HG03159 (cell line): ENCODE measurements around the gene WDR37.
"Not testable (repeated sequence)": the region's sequence is repeated elsewhere in the genome, so short reads cannot be mapped to it uniquely, and the experiment has no call there.

ENCODE experiments used
- ATAC-seq: cut with Tn5 transposase; IDR thresholded peaks from one replicate; pipeline ENCODE4 v1.9.1; 2021; ENCODE audit warnings: mild to moderate bottlenecking, moderate library complexity; ENCODE audit not compliant: unreplicated experiment

WDR37 gene

DNA sequence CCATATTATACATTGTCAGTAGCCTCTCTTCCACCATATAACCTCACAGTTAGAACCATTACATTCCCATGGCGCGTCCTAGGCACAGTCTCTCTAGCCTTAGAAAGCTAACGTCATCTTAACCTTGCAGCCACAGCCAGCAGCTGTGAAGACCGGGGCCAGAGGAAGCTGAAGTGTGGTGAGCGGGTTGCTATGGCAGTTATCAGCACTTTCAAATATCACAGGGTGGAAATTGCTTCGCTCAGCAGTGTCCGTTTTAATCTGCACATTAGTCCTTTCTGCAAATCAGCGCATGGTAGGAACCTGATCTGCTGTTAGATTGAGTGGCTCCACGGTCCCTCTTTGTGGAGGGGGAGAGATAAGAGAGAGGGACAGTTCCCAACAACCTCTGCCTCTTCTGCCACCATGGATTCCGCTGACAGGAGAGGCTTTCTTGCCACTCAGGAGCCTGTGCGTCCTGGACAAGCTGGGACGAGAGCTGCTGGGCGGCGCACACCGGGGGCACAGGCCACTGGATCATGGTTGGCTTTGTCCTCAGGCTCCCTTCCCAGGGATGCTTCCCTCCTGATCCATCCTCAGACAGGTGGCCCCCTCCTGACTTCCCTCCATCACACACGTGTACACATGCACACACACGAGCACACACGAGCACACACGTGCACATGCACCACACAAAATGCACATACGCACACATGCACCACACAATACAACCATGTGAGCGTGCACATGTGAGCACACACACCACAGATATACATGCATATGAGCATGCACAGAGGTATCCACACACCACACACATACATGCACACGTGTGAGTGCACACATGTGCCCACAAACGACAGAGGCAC is 93.8 kb downstream of the WDR37 start:
- no peak for ATAC-seq

DNA sequence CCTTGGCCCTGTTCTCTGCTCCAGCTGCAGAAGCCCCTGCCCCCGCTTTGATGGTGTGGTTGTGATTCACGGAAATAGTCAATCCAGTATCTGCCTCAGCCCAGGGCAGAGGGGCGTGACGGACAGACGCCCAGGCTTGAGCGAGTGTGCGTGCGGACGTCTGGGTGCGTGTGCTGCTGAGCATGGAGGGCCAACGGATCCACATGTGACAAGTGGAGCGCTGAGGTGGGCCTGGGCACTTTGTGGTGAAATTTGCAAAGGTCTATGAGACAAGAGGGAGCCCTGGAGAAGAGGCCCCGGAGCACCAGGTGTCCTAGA is 94.4 kb downstream of the WDR37 start:
- no peak for ATAC-seq

DNA sequence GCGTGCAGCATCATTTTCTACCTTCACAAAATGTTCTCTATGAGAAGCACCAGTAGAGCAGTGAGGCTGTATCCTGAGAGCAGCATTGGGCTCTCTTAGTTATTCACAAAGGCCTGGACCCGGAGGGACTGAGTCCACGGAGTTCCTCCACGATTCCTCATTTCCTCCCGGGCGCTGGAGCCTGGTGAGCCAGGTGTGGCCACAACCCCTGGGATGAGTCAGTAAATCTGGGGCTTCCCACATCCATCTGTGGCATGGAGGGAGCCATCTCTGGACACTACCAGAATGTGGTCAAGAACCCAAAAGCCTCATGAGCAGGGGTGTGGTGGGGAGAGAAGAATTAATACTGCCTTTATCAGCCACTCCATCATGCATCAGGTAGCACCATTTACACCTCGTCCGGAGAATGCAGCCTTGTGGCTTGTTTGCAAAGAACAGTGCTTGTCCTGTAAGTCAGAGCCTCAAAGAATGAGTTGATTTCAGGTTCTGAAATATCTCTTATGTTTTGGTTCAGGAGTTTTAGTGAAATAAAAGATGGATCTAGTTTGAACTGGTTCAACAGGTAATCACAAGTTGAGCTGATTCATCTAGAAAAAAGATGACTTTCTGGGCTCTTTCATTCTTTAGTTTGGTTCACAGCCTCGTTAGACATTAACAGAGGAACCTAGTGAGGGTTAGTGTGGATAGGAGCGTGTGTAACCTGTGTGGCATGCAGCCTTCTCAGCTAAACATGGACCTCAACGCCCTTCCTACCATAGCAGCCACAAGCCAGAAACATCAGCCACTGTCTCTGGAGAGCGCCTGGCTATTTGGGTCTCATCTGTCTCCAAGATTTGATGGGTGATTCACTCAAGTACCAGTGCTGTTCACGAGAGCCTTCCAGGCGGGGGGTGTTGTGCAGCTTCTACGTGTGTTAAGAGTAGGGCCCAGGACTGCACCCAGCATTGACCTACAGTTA is 95.2 kb downstream of the WDR37 start:
- no peak for ATAC-seq

DNA sequence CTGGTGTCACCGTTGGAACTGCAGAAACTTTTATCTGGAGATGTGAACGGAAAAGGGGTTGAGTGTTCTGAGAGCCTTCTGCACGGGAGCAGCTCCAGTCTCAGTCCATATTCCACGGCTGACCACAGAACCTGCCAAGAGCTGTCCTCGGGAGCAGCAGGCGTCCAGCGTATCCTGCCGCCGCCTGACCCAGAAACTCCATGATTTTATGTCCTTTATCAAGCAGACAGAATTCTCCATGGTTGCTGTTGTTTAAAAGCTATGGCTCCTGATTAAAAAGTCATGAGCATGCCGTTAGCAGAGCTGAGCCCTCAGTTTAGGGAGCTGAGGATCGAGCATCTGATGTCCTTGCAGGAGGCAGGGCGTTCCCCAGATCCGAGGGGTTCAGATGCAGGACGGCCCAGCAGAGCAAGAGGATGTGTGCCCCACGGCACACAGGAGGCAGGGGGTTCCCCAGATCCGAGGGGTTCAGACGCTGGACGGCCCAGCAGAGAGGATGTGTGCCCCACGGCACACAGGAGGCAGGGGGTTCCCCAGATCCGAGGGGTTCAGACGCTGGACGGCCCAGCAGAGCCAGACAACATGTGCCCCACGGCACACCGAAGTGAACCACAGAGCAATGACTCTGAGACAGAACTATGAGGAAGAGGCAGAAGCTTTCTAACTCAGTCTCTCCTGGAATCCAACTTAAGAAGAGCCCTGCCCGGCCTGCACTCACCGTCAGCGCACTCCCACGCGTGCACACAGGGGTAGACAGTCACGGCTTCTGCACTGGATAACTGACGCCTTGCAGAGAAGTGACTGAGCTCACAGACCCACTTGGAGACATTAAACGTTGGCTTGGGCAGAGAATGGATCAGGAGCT is 96.4 kb downstream of the WDR37 start:
- ATAC-seq = no peak

DNA sequence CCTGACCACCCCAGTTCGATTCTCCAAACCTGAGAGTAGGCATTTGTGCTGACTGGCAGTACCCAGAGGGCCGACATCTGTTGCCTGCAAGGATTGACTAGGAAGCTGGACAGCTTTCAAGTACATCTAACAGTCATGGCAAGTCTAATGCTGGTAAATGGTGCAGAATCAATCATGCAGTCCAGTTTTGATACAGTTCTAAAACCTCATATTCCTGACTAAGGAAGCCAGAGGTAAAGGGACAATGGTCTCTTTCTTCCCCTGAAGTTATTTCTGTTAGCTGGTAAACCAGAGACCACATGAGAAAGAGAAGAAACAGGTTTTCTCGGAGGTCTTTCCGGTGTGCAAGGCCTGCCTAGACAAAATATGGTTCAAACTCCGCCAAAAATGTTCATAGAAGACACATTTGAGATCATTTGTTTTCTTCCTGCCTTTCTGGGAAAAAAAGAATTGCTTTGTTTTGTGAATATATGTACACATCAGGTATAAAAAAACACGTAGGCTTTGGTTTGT is 97.1 kb downstream of the WDR37 start:
- ATAC-seq = no peak

DNA sequence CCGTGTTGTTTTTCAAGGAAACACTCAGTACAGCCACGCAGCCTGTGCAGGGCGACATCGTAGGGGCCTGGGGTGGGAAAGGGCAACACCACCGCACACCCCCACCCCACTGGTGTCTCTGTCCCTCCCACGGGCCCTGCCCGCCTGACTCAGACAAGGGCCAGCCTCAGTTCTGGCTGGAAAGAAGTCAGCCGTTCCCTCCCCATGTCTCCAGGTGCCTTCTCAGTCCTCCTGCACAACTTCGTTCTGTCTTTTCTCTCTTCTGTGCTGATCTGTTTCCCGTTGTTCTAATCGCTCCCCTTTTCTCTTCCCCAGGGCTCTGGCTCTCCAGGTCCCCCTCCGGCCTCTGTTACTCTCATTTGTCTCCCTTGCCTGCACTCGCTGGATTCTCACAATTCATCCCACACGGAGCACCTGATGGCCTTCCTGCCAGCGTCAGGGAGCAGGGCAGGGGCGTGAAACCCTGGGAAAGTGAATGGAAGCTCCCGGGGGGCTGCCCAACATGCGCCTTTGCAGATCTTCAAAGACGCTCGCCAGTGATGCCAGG is 97.7 kb downstream of the WDR37 start:
- no peak for ATAC-seq

DNA sequence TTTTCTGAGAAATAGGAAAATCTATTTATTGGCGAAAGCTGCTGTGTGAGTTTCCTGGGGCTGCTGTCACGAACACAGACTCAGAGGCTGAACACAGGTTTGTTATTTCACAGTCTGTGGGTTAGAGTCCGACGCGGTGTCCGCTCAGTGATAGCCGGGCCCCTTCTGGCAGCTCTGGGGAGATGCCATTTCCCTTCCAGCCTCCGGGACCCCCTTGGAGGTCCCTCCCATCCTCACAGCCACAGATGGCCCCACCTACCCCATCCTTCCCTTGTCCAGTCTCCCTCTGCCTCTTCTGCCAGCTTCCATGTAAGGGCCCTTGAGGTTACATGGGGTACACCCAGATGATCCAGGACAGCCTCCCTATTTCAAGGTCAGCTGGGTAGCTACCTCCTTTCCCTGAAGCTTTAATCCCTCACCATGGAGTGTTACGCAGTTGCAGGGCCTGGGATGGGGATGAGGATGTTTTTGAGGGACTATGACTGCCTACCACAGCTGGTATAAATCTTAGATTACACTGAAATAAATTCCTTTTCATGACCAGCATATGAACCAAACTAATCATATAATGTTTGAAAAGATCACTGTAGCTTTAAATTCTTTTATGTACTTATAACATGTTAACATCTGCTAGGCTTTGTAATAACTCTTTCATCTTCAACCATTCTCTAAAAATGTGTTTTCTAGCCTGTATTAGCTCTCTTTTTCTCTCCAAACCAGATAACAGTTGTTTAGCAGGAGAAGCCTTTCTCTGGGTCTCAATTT is 98.5 kb downstream of the WDR37 start:
- no peak for ATAC-seq

DNA sequence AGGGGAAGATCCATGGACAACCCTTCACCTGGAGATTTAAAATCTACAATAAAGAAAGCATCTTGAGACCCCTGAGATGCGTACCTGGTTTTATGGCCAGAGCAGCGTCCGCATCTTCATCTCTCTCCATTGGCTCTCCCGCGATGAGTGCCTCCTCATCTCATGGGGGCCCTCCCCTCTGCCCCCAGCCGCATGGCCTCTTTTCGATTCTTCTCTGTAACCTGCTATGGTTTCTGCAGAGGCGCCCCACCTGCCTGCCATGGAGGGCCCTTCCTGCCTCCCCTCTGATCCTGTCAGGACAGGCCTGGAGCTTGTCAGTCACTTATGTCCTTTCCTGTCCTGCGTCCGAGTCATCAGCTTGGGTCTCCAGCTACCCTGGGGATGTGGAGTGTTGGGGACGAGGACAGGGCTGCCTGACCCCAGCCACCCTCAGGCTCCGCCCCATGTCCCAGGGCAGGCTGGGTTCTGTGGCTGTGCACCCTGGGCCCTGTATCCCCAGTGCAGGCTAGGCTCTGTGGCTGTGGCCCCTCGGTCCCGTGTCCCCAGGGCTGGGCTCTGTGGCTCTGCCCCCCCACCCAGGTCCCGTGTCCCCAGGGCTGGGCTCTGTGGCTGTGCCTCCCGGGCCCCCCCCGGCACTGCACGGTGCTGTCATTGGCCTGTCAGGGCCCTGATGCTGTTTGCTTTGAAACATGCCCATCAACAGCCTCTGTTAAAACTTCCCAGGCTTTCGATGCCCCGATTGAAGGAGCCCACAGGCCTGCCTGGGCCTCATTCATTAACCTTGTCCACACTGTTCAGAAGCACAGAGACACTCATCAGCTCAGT is 99.8 kb downstream of the WDR37 start:
- ATAC-seq = no peak

DNA sequence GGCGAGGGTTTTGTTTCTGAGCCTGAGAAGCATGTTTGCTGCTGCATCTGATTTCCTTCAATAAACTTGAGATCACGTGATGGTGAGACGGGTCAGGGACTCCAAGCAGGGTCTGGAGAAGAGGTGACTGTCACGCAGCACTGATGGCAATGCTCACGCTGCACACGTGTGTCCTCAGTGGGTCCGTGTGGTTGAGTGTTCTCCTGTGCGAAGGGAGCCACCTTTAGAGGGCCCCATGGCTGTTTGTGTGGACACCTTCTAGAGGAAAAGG is 100.4 kb downstream of the WDR37 start:
- ATAC-seq = no peak

DNA sequence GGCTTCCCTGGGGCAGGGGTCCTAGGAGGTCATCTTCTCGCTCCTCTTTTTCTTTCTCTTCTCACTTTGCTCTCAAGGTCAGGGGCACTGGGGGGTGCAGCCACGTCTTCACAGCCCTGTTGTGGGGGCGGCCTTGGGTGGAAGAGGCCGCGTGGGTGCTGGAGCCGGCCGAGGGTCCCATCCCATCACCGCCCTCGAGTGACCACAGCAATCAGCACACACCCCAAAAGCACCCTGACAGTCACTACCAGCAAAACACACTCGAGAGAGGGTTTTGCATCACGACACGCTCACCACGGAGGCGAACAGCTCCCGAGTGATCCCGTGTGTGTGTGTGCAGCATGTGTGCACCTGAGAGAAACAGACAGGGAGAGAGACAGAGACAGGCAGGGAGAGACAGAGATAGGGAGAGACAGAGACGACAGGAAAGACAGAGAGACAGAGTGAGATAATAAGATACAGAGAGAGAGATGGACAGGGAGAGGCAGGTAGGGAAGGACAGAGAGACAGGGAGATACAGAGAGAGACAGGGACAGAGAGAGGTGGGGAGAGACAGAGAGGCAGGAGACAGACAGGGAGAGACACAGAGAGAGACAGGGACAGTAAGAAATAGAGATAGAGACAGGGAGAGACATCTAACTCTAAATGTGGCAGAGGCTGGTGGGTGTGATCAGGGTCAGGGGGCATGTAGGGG is 100.9 kb downstream of the WDR37 start:
- no peak for ATAC-seq

DNA sequence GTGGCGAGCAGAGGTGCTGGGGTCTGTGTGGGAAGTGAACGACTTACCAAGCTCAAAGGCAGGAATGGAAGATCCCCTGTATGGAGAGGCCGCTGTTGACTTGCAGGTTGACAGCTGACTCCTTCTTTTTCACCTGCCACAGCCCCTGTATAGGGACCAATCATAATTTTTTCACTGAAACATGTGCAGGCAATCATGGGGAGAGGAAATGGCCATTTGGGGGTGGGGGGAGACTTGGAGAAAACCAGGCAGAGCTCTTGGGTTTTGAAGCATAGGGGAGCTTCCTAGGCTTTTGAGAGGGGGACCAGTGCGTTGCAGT is 101.4 kb downstream of the WDR37 start:
- ATAC-seq = no peak

DNA sequence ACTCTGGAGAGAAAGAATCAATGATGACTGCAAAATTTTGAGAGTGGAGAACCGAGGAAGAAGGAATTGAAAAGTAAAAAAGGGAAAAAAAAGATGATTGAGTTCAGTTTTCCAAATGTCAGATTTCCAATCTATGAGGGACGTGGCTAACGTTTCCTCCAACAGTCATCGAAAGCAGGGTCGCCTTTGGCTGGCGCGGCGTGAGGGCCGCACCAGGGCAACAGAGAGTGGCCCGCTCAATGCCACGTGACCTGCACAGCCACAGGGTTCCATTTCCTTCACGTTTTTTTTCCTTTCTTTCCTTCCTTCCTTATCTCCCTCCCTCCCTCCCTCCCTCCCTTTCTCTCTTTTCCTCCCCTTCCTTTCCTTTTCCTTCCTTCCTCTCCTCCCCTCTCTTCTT is 101.9 kb downstream of the WDR37 start:
- no peak for ATAC-seq

DNA sequence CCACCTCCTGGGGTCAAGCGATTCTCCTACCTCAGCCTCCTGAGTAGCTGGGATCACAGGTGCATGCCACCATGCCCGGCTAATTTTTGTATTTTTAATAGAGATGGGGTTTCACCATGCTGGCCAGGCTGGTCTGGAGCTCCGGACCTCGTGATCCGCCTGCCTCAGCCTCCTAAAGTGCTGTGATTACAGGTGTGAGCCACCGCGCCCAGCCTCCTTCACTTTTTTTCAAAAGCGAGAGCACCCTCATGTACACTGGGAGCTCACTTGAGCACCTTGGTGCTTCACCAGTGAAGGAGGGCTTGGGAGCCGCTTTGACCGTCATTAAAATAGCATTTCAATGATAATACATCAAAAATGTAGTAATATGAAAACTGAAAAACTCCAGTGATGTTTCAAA is 102.4 kb downstream of the WDR37 start:
- not testable (repeated sequence) for ATAC-seq

DNA sequence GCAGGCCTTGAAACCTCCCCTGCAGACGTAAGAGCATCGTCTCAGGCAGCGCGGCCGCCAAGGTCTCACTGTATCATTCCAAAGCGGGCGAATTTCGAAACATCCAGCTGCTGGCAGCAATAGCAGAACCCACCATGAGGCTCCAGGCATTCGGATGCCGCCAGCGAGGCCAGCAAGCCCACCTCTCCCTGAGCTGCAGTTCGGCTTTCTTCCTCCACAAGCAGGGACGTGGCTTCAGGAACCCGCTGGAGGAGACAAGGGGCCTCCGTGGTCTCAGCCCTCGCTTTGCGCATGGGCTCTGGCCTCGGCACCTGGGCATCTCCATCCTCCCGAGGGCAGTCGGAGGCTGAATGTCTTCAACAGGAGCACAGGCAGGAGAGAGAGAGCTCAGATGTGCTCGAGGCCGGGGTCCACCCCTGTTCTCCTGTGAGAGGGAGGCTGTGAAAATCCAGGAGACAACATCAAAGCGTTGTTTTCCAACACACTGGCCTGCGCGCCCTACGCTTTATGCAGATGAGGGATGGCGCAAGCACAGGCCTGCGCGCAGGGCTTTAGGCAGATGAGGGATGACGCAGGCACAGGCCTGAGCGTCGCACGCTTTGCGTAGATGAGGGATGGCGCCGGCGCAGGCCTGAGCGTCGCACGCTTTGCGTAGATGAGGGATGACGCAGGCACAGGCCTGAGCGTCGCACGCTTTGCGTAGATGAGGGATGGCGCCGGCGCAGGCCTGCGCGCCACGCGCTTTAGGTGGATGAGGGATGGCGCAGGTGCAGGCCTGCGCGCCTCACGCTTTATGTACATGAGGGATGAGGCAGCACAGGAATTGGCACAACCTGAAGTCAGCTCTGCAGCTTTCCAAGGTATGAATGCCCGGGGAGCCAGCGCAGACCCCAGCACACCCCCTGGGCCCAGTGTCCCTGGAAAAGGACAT is 103.2 kb downstream of the WDR37 start:
- ATAC-seq = no peak

DNA sequence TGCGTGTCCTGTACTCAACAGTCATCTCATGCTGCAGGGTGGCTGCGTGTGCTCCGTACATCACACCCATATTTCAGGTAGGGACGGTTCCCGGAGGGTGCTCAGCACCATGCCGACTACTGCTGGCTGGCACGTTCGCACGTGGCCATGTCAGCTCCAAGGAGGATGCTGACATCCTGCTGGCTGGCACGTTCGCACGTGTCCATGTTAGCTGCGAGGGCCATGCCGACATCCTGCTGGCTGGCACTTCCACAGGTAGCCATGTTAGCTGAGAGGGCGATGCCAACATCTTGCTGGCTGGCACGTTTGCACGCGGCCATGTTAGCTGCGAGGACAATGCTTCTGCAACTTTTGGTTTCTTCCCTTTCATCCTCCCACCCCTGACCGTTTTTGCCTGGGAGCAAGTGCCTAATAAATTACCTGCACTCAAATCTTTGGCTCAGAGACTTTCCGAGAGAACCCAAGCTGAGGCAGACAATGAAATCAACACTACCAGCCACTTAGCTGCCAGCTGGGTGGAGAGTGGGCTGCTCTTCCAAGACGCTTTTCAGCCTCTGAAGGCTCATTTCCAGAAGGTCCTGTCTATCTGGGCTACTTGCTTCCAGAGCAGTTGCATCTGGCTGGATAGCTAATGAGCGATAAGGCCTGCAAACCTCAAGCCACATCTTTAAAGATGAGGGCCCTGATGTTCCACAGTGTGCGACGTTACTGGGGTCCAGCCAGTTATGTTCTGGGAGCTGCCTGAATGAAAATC is 104.6 kb downstream of the WDR37 start:
- no peak for ATAC-seq

DNA sequence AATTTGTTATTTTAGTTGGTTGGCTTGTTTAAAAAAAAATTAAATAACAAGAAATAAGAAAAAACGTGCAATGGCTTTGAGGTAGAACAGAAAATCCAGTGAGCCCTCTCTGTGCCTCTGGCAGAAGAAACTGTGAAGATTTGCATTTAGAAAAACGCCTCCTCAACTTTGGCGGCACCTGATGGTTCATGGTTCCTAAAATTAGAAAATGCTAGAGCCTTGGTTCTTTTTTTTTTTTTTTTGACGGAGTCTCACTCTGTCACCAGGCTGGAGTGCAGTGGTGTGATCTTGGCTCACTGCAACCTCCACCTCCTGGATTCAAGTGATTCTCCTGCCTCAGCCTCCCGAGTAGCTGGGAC is 105.1 kb downstream of the WDR37 start:
- ATAC-seq = not testable (repeated sequence)
